ENCODE data around the gene RIOK2.

GRCh38 chr5:97131921-97132320 lies 51.1 kb downstream of the RIOK2 start:
- TF ChIP-seq, protein P1, sequence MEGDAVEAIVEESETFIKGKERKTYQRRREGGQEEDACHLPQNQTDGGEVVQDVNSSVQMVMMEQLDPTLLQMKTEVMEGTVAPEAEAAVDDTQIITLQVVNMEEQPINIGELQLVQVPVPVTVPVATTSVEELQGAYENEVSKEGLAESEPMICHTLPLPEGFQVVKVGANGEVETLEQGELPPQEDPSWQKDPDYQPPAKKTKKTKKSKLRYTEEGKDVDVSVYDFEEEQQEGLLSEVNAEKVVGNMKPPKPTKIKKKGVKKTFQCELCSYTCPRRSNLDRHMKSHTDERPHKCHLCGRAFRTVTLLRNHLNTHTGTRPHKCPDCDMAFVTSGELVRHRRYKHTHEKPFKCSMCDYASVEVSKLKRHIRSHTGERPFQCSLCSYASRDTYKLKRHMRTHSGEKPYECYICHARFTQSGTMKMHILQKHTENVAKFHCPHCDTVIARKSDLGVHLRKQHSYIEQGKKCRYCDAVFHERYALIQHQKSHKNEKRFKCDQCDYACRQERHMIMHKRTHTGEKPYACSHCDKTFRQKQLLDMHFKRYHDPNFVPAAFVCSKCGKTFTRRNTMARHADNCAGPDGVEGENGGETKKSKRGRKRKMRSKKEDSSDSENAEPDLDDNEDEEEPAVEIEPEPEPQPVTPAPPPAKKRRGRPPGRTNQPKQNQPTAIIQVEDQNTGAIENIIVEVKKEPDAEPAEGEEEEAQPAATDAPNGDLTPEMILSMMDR (IDR thresholded peaks at IDR 0.05; ENCODE audit: poor library complexity) = no peak
- no peak for TF ChIP-seq EZH2 (IDR thresholded peaks at IDR 0.05; ENCODE audit: borderline replicate concordance)

All from hepatocyte (in vitro differentiated cells).